Left ventricle myocardium inferior (tissue), 1 donor: ENCODE measurements around the gene IGF2R. TPM values are rescaled to one million over a fixed set of nuclear protein-coding genes. Genes with fewer than 3 reads are reported as not detected.

Experiments used
- DNase-seq: peaks from one replicate; pipeline ENCODE4 v3.0.0-alpha.2; 2020
- H3K27ac ChIP-seq: fragments of 200-600 bp; replicated peaks from 2 replicates; pipeline ENCODE4 v1.8.0; 2021
- H3K27me3 ChIP-seq: fragments of 200-600 bp; 2 replicates; pipeline ENCODE4 v1.8.0; 2021; ENCODE audit warnings: low read depth
- H3K36me3 ChIP-seq: fragments of 200-600 bp; 2 replicates; pipeline ENCODE4 v1.8.0; 2021
- H3K4me1 ChIP-seq: fragments of 200-600 bp; 2 replicates; pipeline ENCODE4 v1.8.0; 2021
- H3K4me3 ChIP-seq: fragments of 200-600 bp; 2 replicates; pipeline ENCODE4 v1.8.0; 2021; ENCODE audit warnings: mild to moderate bottlenecking, moderate library complexity
- H3K9me3 ChIP-seq: fragments of 200-600 bp; replicated peaks from 2 replicates; pipeline ENCODE4 v1.8.0; 2021
- CTCF ChIP-seq: fragments of 200-600 bp; IDR thresholded peaks from 2 replicates; pipeline ENCODE4 v1.8.0; 2021; ENCODE audit warnings: antibody characterized with exemption, mild to moderate bottlenecking, borderline replicate concordance
- intact Hi-C: fragments of 100-400 bp; cut with micrococcal nuclease; formaldehyde crosslinking; loops from one replicate; pipeline ENCODE4 v1.11.0; 2022
- total RNA-seq: library from RNA; stranded (reverse); fragmentation: NEBNext Ultra II Directional; extraction: Animal tissue kit (Norgen Biotek cat#: 25700); gene quantifications from one replicate; pipeline ENCODE4 v1.2.1, GENCODE V29; 2021
- donor health status: DM: no; HTN: yes; CAD: no; lungs with severe emphysema.

Gene IGF2R
- total RNA-seq, 1 donor from 2014 or later: 66.8 TPM

- H3K4me3 ChIP-seq: no peak overlapping the region
- no peaks in the 10 kb centered on the region for H3K27me3 ChIP-seq
- H3K36me3 ChIP-seq: peaks cover 72% of the 10 kb centered on the region
- DNase-seq: no peak
- intact Hi-C loops: no loop called here
- H3K4me1 ChIP-seq: peaks cover 24% of the 10 kb centered on the region
- H3K9me3 ChIP-seq: no peaks in the 10 kb centered on the region
- no peak for TF ChIP-seq CTCF
- no peak overlapping the region for H3K27ac ChIP-seq
Measured at GRCh38 chr6:160103825-160104100, 134.9 kb downstream of the IGF2R start.

DNA sequence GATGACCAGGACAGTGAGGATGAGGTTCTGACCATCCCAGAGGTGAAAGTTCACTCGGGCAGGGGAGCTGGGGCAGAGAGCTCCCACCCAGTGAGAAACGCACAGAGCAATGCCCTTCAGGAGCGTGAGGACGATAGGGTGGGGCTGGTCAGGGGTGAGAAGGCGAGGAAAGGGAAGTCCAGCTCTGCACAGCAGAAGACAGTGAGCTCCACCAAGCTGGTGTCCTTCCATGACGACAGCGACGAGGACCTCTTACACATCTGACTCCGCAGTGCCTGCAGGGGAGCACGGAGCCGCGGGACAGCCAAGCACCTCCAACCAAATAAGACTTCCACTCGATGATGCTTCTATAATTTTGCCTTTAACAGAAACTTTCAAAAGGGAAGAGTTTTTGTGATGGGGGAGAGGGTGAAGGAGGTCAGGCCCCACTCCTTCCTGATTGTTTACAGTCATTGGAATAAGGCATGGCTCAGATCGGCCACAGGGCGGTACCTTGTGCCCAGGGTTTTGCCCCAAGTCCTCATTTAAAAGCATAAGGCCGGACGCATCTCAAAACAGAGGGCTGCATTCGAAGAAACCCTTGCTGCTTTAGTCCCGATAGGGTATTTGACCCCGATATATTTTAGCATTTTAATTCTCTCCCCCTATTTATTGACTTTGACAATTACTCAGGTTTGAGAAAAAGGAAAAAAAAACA, 136.1 kb downstream of the IGF2R start:
- peaks cover 68% of the 10 kb centered on the region for H3K36me3 ChIP-seq
- no peak for DNase-seq
- peaks cover 17% of the 10 kb centered on the region for H3K4me1 ChIP-seq
- no peaks in the 10 kb centered on the region for H3K27me3 ChIP-seq
- intact Hi-C loops: no loop called here
- no peak overlapping the region for H3K4me3 ChIP-seq
- TF ChIP-seq CTCF: no peak
- no peak overlapping the region for H3K27ac ChIP-seq
- H3K9me3 ChIP-seq: no peaks in the 10 kb centered on the region

DNA sequence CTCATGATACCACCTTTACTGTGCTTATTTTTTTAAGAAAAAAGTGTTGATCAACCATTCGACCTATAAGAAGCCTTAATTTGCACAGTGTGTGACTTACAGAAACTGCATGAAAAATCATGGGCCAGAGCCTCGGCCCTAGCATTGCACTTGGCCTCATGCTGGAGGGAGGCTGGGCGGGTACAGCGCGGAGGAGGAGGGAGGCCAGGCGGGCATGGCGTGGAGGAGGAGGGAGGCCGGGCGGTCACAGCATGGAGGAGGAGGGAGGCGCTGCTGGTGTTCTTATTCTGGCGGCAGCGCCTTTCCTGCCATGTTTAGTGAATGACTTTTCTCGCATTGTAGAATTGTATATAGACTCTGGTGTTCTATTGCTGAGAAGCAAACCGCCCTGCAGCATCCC, 137.1 kb downstream of the IGF2R start:
- TF ChIP-seq CTCF: no peak
- Histone ChIP-seq H3K36me3 (peaks cover 76% of the 10 kb centered on the region), H3K27ac (no peak overlapping the region), H3K4me3 (no peak overlapping the region), H3K4me1 (peaks cover 10% of the 10 kb centered on the region), H3K27me3 (no peaks in the 10 kb centered on the region), H3K9me3 (no peaks in the 10 kb centered on the region)
- intact Hi-C loops: no loop called here
- DNase-seq: no peak

GRCh38 chr6:160106701-160107100, 137.8 kb downstream of the IGF2R start:
- Histone ChIP-seq H3K36me3 (peaks cover 70% of the 10 kb centered on the region), H3K27ac (no peak overlapping the region), H3K9me3 (no peaks in the 10 kb centered on the region), H3K4me3 (no peak overlapping the region), H3K4me1 (peaks cover 4% of the 10 kb centered on the region), H3K27me3 (no peaks in the 10 kb centered on the region)
- intact Hi-C loops: no loop called here
- no peak for TF ChIP-seq CTCF
- DNase-seq: no peak

- DNase-seq: no peak
- Histone ChIP-seq H3K27me3 (no peaks in the 10 kb centered on the region), H3K36me3 (peaks cover 58% of the 10 kb centered on the region), H3K4me3 (no peak overlapping the region), H3K9me3 (no peaks in the 10 kb centered on the region), H3K4me1 (no peaks in the 10 kb centered on the region), H3K27ac (no peak overlapping the region)
- intact Hi-C loops: no loop called here
- TF ChIP-seq CTCF: no peak
Measured at GRCh38 chr6:160108077-160108476, 139.2 kb downstream of the IGF2R start.
